Loucy (cell line): ENCODE data around the gene PPA2.

Experiments used
- H2AFZ ChIP-seq: fragments of 200-600 bp; sonication (generic); 2 replicates; pipeline ENCODE4 v1.6.0; 2016; ENCODE audit warnings: antibody characterized with exemption, mild to moderate bottlenecking, low read length, moderate library complexity
- H3F3A ChIP-seq: fragments of 200-600 bp; 2 replicates; pipeline ENCODE4 v1.6.0; 2016; ENCODE audit warnings: antibody characterized with exemption, low read depth, mild to moderate bottlenecking
- H3K27me3 ChIP-seq: fragments of 200-600 bp; sonication (generic); 2 replicates; pipeline ENCODE4 v1.6.1; 2014; ENCODE audit warnings: low read length, mild to moderate bottlenecking; ENCODE audit not compliant: insufficient read depth, poor library complexity, severe bottlenecking
- H3K36me3 ChIP-seq: fragments of 200-600 bp; sonication (generic); 2 replicates; pipeline ENCODE4 v1.6.1; 2016; ENCODE audit warnings: low read length; ENCODE audit not compliant: insufficient read depth
- H3K4me1 ChIP-seq: fragments of 200-600 bp; sonication (generic); 2 replicates; pipeline ENCODE4 v1.5.1; 2014; ENCODE audit warnings: low read length, mild to moderate bottlenecking; ENCODE audit not compliant: insufficient read depth, poor library complexity, severe bottlenecking
- H3K4me2 ChIP-seq: fragments of 200-600 bp; sonication (generic); 2 replicates; pipeline ENCODE4 v1.6.0; 2014; ENCODE audit warnings: antibody characterized with exemption, low read length, low read depth, mild to moderate bottlenecking; ENCODE audit not compliant: poor library complexity, severe bottlenecking
- H3K4me3 ChIP-seq: fragments of 200-600 bp; sonication (generic); 2 replicates; pipeline ENCODE4 v1.5.1; 2014; ENCODE audit warnings: low read length, mild to moderate bottlenecking, mixed read lengths; ENCODE audit not compliant: poor library complexity, severe bottlenecking
- H3K79me2 ChIP-seq: fragments of 200-600 bp; sonication (generic); 2 replicates; pipeline ENCODE4 v1.6.1; 2014; ENCODE audit warnings: low read length; ENCODE audit not compliant: insufficient read depth
- H3K9ac ChIP-seq: fragments of 200-600 bp; sonication (generic); 2 replicates; pipeline ENCODE4 v1.6.0; 2014; ENCODE audit warnings: mild to moderate bottlenecking, low read depth, low read length, moderate library complexity; ENCODE audit not compliant: poor library complexity, severe bottlenecking
- H3K9me2 ChIP-seq: fragments of 200-600 bp; sonication (generic); replicated peaks from 2 replicates; pipeline ENCODE4 v1.6.1; 2016; ENCODE audit warnings: low read depth, low read length, mixed read lengths
- H3K9me3 ChIP-seq: fragments of 200-600 bp; sonication (generic); 2 replicates; pipeline ENCODE4 v1.6.1; 2014; ENCODE audit warnings: mild to moderate bottlenecking, antibody characterized with exemption, low read length, low read depth; ENCODE audit not compliant: insufficient read depth
- H4K20me1 ChIP-seq: fragments of 200-600 bp; sonication (generic); 2 replicates; pipeline ENCODE4 v1.6.0; 2014; ENCODE audit warnings: antibody characterized with exemption, low read length, mild to moderate bottlenecking; ENCODE audit not compliant: insufficient read depth, poor library complexity, severe bottlenecking
- CTCF ChIP-seq: fragments of 200-600 bp; sonication (generic); conservative IDR thresholded peaks from 2 replicates; pipeline ENCODE4 v1.5.1; 2014; ENCODE audit warnings: mild to moderate bottlenecking, antibody characterized with exemption, low read length
- EZH2phosphoT487 ChIP-seq: fragments of 200-600 bp; IDR thresholded peaks from 2 replicates; pipeline ENCODE4 v1.6.1; 2018; ENCODE audit warnings: antibody characterized with exemption, mild to moderate bottlenecking, moderate library complexity, borderline replicate concordance

Gene PPA2

GRCh38 chr4:105436414-105436813 lies 37.4 kb downstream of the PPA2 start:
- H3K4me1 ChIP-seq, result no peaks in the 10 kb centered on the region
- no peaks in the 10 kb centered on the region for H3K79me2 ChIP-seq
- H3K9me2 ChIP-seq, result no peaks in the 10 kb centered on the region
- no peak overlapping the region for H3K4me3 ChIP-seq
- peaks cover 23% of the 10 kb centered on the region; the same call in 1 of the 2 replicates for H3K36me3 ChIP-seq
- TF ChIP-seq EZH2phosphoT487 (no peak), CTCF (no peak)
- H3K27me3 ChIP-seq, result no peaks in the 10 kb centered on the region
- H2AFZ ChIP-seq, result no peak overlapping the region
- no peak overlapping the region for H3K9ac ChIP-seq
- H4K20me1 ChIP-seq, result no peaks in the 10 kb centered on the region
- H3K9me3 ChIP-seq, result 0 out of 2 replicates have a peak, but pooled peaks cover 5% of the 10 kb centered on the region
- H3K4me2 ChIP-seq, result no peak overlapping the region
- H3F3A ChIP-seq, result no peaks in the 10 kb centered on the region

GRCh38 chr4:105434940-105435339 lies 38.9 kb downstream of the PPA2 start:
- no peak overlapping the region for H2AFZ ChIP-seq
- H3K4me2 ChIP-seq, result no peak overlapping the region
- no peaks in the 10 kb centered on the region for H3K9me2 ChIP-seq
- H3K4me3 ChIP-seq, result no peak overlapping the region
- no peak overlapping the region for H3K9ac ChIP-seq
- no peaks in the 10 kb centered on the region for H3K79me2 ChIP-seq
- H3K27me3 ChIP-seq, result no peaks in the 10 kb centered on the region
- no peaks in the 10 kb centered on the region for H4K20me1 ChIP-seq
- H3K9me3 ChIP-seq, result 0 out of 2 replicates have a peak, but pooled peaks cover 5% of the 10 kb centered on the region
- no peaks in the 10 kb centered on the region for H3K4me1 ChIP-seq
- no peak for TF ChIP-seq CTCF
- TF ChIP-seq EZH2phosphoT487, result no peak
- H3K36me3 ChIP-seq, result peaks cover 23% of the 10 kb centered on the region; the same call in 1 of the 2 replicates
- H3F3A ChIP-seq, result no peaks in the 10 kb centered on the region

GRCh38 chr4:105433421-105433820 lies 40.4 kb downstream of the PPA2 start:
- Histone ChIP-seq H3K4me1 (no peaks in the 10 kb centered on the region), H3F3A (no peaks in the 10 kb centered on the region), H3K9me2 (no peaks in the 10 kb centered on the region), H3K4me2 (no peak overlapping the region), H3K36me3 (peaks cover 23% of the 10 kb centered on the region; the same call in 1 of the 2 replicates), H3K9ac (no peak overlapping the region), H3K27me3 (no peaks in the 10 kb centered on the region), H3K4me3 (no peak overlapping the region), H2AFZ (no peak overlapping the region), H3K9me3 (0 out of 2 replicates have a peak, but pooled peaks cover 5% of the 10 kb centered on the region), H3K79me2 (no peaks in the 10 kb centered on the region), H4K20me1 (no peaks in the 10 kb centered on the region)
- TF ChIP-seq CTCF (no peak), EZH2phosphoT487 (no peak)
